HG02763 (cell line): ENCODE results near the gene NADK2.
"Not testable (repeated sequence)": the region's sequence is repeated elsewhere in the genome, so short reads cannot be mapped to it uniquely, and the experiment has no call there.

Experiments used
- ATAC-seq: cut with Tn5 transposase; IDR thresholded peaks from one replicate; pipeline ENCODE4 v1.9.1; 2021; ENCODE audit warnings: mild to moderate bottlenecking, moderate library complexity; ENCODE audit not compliant: unreplicated experiment

Gene NADK2

DNA sequence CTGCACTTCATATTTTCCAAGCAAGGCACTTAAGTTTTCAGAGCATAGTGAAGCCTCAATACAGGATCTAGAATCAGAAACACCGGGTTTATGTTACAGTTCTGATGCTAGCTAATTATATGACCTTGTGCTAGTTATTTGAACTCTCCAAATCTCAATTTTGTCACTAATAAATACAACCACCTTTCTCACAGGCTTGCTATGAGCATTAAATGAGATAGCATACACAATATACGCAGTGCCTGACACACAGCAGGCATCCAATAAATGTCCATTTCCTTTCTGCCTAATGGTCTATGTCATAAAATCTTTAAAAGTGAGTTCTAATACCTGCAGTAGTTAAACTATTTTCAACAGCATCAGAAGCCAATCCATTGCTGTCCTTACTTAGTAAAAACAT, 32.9 kb downstream of the NADK2 start:
- no peak for ATAC-seq

GRCh38 chr5:36206913-36207312, 34.8 kb downstream of the NADK2 start:
- no peak for ATAC-seq

DNA sequence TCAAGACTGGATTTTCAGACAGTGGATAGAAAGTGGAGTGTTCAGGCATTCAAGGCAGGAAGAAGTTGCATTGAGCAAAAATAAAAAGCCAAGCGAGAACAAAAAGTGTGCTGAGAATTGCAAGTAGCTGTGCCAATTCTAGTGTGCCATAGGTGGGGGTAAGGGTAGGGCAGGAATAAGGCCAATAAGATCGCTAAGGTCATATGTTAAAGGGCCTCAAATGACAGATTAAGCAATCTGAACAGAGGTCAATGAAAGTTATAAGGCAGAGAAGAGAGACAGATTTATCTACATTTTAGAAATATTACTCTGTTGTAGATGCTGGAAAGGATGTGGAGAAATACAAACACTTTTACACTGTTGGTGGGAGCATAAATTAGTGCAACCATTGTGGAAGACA, 36.4 kb downstream of the NADK2 start:
- ATAC-seq, result no peak

DNA sequence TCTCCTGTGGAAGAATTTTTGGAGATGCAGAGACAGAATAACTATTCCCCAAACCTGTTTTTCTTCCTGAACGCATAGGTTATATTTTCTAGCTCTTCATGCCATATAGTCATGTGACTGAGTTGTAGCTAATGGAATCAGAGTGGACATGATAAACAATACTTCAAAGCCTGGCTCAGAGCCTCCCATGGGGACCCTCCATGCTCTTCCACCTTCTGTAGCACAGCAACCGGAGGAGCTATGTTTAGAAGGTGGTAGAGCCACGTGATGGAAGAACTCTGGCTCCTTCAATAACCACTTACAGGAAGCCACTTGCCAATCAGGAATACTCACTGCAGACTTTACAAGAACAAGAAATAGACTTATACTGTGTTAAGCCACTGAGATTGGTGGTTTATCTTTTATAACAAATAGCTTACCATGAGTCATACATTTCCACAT, 39.2 kb downstream of the NADK2 start:
- no peak for ATAC-seq

- no peak for ATAC-seq
These were observed 41.2 kb downstream of the NADK2 start for GRCh38 chr5:36200513-36200912.

DNA sequence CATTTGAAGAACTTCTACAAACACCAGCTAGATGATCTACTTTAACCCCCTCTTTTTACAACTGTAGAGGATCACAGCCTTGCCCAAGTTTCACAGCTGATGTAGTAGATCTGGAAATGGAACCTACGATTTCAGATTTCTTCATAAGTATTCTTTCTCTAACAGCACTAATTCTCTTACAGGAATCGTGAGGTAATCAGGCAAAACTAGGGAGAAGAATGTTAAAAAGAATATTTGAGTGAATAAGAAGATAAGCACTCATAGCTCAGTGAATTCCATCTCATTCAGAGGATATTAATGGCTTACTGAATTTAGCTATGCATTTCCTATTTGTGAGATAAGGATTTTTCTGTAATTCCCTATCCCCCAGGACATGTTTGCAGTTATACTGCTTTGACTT, 42.1 kb downstream of the NADK2 start:
- ATAC-seq, result no peak

DNA sequence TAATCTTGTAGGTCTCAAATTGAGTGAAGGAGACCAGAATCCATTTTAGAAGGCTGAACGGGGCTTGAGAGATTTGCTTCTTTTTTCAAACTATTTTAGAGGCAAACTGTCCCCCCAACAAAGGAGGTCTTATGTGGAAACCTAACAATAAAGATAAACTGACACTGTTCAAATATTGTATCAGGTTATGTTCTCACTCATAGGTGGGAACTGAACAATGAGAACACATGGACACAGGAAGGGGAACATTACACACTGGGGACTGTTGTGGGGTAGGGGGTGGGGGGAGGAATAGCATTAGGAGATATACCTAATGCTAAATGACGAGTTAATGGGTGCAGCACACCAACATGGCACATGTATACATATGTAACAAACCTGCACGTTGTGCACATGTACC, 42.9 kb downstream of the NADK2 start:
- not testable (repeated sequence) for ATAC-seq

GRCh38 chr5:36198281-36198680, 43.4 kb downstream of the NADK2 start:
- ATAC-seq, result no peak

GRCh38 chr5:36193746-36194145, 48.0 kb downstream of the NADK2 start:
- no peak for ATAC-seq

GRCh38 chr5:36184408-36184807, 57.3 kb downstream of the NADK2 start:
- ATAC-seq, result not testable (repeated sequence)

DNA sequence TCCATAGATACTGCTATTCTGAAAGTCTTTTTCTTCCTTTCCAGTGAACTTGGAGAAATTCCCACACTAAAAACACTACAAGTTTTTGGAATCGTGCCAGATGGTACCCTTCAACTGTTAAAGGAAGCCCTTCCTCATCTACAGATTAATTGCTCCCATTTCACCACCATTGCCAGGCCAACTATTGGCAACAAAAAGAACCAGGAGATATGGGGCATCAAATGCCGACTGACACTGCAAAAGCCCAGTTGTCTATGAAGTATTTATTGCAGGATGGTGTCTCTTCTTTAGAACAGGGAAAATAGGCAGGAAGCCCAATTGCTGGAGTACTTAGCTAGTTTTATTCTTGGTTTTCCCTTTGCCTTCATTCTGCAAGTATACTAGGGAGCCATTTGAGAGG, 60.0 kb downstream of the NADK2 start:
- no peak for ATAC-seq

DNA sequence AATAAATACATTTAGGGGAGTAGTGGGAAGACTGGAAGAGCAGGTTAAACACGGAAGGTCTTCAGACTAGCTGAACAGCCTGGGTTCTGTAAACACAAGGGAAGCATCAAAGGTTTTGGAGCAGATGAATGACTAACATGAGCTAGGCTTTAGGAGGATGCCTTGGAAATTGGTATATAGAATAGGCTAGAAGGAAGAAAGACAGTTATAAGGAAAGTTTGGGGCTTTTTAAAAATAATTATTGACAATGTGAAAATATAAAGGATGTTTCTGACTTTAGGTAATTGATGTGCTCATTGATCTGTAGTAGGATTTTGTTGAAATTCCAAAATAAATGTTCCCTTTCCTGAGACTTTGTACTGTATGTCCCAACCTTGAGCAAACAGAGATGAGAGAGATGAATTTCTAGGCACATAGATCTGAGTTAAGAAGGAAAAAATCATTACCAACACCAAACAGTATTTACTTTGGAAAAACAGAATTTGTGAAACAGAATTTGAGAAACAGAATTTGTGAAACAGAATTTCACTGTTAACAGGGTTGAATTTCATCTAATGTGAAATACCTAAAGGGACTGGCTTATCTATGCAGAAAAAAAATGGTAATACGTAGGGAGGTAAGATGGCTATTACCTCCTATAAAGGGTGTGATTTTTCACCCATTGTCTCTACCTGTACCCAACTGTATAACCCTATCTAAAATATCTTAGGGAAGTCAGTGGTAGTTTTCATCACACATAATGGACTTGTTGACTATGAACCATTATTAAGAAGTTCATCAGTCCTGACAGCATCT, 61.0 kb downstream of the NADK2 start:
- no peak for ATAC-seq

DNA sequence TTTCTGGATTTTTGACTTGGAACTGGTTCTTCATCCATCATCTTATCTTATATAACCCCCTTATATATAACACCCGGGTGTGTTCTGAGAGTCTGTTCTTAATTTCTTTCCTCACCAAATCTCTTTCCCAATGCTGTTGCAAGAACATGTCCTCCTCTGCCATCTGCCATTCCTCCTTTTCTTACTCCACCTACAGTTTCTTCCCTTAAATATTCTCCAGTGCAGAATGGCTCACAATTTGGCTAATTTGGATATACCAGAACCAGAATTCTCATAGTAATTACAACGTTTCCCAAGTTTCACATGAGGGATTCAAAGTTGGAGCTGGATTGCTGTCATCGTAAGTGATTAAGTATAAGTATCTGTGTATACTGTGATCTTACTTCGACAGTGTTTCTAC, 61.8 kb downstream of the NADK2 start:
- ATAC-seq, result no peak

- no peak for ATAC-seq
These were observed 63.2 kb downstream of the NADK2 start for GRCh38 chr5:36178524-36178890.

DNA sequence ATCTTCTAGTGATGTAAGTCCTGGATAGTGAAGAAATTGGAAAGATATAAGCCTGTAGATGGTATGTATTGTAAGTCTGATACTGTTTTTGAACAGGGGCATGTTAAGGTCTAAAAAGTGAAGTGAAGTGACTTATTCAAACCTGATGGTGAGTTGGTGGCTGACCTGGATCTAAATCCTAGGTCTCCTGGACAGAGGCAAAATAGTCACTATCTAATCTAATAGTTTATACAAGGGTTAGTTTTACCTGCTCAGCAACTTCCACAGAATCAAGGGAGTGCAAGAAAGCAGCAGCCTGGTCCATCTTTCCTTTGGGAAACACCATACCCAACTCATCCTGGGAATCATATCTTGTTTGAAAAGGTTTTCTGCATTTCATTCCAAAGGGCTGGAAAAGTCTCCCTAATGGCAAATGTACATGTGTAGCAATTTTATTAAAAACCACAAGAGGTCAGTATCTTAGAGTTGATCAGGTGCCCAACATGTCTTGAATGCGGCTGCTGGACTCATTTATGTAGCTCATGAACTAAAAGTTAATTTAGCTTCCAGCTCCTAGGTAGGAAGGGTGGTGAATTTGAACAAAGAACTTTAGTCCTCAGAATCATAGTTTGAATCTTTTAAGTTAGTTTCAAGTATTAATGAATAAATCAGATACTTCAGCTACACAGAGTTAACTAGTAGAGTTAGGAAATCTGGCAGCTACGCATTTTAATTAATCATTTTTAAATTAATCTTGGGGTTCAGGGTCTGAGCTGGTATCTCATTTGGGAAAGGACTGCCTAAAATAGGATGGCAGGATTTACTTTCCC, 63.8 kb downstream of the NADK2 start:
- no peak for ATAC-seq

DNA sequence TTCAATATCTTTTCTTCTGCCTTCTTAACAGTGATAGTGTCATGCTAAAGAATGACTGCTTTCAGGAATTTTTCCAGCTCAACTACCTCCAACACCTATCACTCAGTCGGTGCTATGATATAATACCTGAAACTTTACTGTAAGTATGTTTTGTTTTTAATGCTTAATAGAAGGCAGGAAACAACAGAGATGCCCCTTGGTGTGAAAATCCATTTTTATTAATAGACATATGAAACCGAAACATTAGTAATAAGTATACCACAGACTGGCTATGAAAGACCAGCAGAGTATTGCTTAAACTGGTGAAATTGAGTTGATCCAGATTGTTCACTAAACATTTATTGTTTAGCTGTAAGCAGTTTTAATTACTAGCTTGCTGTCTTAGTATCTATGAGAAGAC, 64.6 kb downstream of the NADK2 start:
- peak; percentile 97 for ATAC-seq

- no peak for ATAC-seq
These were observed 66.7 kb downstream of the NADK2 start for GRCh38 chr5:36175043-36175442.

- ATAC-seq, result no peak
These were observed 67.6 kb downstream of the NADK2 start for GRCh38 chr5:36174119-36174518.

DNA sequence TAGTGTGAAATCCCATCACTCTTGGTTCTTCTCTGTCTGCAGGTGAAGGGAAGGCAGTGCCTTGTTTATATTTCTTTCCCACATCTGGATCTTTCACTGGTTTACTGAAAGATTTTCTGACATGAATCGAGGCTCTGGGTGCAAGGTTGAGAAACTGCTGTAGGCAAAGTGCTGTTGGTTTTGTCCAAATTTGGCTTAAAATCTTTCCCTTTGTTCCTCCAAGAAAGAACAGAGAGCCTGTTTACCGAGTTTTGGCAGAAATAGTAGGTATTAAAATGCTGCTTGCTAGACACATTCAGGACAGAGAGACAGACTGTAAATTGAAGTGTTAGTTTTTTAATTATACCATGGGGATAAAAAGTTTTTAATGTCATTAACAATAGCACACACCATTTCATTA, 68.3 kb downstream of the NADK2 start:
- no peak for ATAC-seq

DNA sequence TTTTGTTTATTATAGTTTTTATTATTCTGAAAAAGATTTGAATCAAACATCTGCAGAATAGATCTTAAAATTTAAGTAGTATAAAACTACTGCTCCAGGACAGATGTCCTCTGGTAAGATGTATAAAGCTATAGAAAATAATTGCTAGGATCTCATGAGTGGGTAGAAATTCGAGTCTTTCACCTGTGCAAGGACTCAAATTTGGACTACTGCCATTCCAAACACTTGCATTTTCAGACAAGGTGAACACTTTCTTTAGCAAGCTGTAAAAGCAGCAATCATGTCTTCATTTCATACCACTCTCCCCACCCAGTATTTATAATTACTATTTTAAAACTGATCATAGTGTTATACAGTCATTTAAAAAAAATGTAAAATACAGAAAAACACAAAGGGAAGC, 69.1 kb downstream of the NADK2 start:
- ATAC-seq, result no peak

GRCh38 chr5:36170832-36171424, 70.8 kb downstream of the NADK2 start:
- ATAC-seq, result no peak

DNA sequence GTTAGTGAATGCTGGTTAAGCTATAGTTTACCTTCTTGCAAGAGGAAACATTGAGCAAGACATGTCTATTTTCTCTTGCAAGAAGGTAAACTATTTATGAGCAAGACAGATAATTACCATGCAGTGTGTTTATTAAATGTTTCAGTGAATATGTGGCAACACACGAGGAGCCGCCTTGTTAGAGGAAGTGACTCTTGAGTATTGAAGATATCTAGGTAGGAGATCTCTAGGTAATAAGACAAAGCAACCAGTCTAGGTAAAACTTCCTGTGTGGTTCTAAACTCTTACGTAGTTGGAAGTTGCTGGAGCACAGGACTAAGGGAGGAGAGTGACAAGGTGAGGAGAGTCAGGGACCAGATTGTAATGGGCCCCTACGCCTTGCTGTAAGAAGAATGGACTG, 73.0 kb downstream of the NADK2 start:
- ATAC-seq, result no peak
